ENCODE data around the gene CD300H. TPM values are rescaled to one million over a fixed set of nuclear protein-coding genes. Genes with fewer than 3 reads are reported as not detected.

The CD300H gene
- polyA plus RNA-seq, 3 donors = 57.9 to 148 (median 84.7) TPM

- H3K4me3 Mint-ChIP-seq = peak overlapping the region in 1 of 2 donors; percentile 11
- H3K9me3 ChIP-seq (replicated peaks in 1 of 2; ENCODE audit: control insufficient read depth in 1 of 2, insufficient read depth in 1 of 2, low read length in 2 of 2) = no peaks in the 10 kb centered on the region
- H3K27ac ChIP-seq (ENCODE audit: low read depth in 1 of 2, low read length in 2 of 2) = peak overlapping the region in 1 of 2 donors; percentile 81
- H3K27ac Mint-ChIP-seq = peak overlapping the region in 6 of 7 donors; percentile 27 to 93 (median 86)
- peaks cover 67% of the 10 kb centered on the region for H3K4me1 Mint-ChIP-seq
- no peak for DNase-seq
- H3K27me3 ChIP-seq (ENCODE audit: control insufficient read depth in 2 of 2, insufficient read depth in 2 of 2, low read length in 2 of 2) = no peaks in the 10 kb centered on the region
- intact Hi-C loops (cut with micrococcal nuclease) = loop anchor here in 1 of 2 donors (5.0 kb wide), 1 partner anchor 35 kb away; no protein-coding TSS in a partner anchor
- H4K20me1 ChIP-seq (ENCODE audit: insufficient read depth, low read length) = peaks cover 71% of the 10 kb centered on the region
- H3K4me3 ChIP-seq (replicated peaks in 1 of 3; ENCODE audit: low read depth in 2 of 3, low read length in 3 of 3) = peak overlapping the region in 1 of 3 experiments; percentile 46
- no peak overlapping the region for H3K4me2 ChIP-seq (replicated peaks; ENCODE audit: extremely low read depth, low read length, poor library complexity, severe bottlenecking)
- H3K79me2 ChIP-seq (ENCODE audit: insufficient read depth, low read length) = peaks cover 12% of the 10 kb centered on the region
- peaks cover 13 to 52% of the 10 kb centered on the region in 2 donors for H3K36me3 Mint-ChIP-seq
- peaks cover 64 to 77% of the 10 kb centered on the region in 2 donors for H3K4me1 ChIP-seq (ENCODE audit: control insufficient read depth in 1 of 2, insufficient read depth in 2 of 2, low read length in 2 of 2)
- H3K9ac ChIP-seq (ENCODE audit: insufficient read depth, low read length, poor library complexity, severe bottlenecking) = no peak overlapping the region
- TF ChIP-seq, protein P1, sequence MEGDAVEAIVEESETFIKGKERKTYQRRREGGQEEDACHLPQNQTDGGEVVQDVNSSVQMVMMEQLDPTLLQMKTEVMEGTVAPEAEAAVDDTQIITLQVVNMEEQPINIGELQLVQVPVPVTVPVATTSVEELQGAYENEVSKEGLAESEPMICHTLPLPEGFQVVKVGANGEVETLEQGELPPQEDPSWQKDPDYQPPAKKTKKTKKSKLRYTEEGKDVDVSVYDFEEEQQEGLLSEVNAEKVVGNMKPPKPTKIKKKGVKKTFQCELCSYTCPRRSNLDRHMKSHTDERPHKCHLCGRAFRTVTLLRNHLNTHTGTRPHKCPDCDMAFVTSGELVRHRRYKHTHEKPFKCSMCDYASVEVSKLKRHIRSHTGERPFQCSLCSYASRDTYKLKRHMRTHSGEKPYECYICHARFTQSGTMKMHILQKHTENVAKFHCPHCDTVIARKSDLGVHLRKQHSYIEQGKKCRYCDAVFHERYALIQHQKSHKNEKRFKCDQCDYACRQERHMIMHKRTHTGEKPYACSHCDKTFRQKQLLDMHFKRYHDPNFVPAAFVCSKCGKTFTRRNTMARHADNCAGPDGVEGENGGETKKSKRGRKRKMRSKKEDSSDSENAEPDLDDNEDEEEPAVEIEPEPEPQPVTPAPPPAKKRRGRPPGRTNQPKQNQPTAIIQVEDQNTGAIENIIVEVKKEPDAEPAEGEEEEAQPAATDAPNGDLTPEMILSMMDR (IDR thresholded peaks at IDR 0.05) = no peak
- WGBS (ENCODE audit: insufficient coverage) = 95% methylated on average over 2 of the region's 6 CpGs
- peaks cover 52 to 70% of the 10 kb centered on the region in 2 donors for H3K36me3 ChIP-seq (replicated peaks in 1 of 2; ENCODE audit: control insufficient read depth in 1 of 2, insufficient read depth in 2 of 2, low read length in 2 of 2)
- H2AFZ ChIP-seq (ENCODE audit: insufficient read depth, low read depth, low read length, poor library complexity, severe bottlenecking) = no peak overlapping the region
- H3K9me3 Mint-ChIP-seq = peaks cover 0 to 10% (median 3%) of the 10 kb centered on the region in 7 donors
- H3K27me3 Mint-ChIP-seq (ENCODE audit: low read depth in 3 of 3) = peaks cover 4 to 7% (median 6%) of the 10 kb centered on the region in 3 donors
Measured at GRCh38 chr17:74612046-74612445, 44.7 kb upstream of the CD300H start.

GRCh38 chr17:74610108-74610507, 42.8 kb upstream of the CD300H start:
- TF ChIP-seq, protein P1 (IDR thresholded peaks at IDR 0.05) = no peak
- no peak overlapping the region for H3K4me2 ChIP-seq (replicated peaks; ENCODE audit: extremely low read depth, low read length, poor library complexity, severe bottlenecking)
- no peak overlapping the region for H3K4me3 Mint-ChIP-seq
- H2AFZ ChIP-seq (ENCODE audit: insufficient read depth, low read depth, low read length, poor library complexity, severe bottlenecking) = no peak overlapping the region
- H3K79me2 ChIP-seq (ENCODE audit: insufficient read depth, low read length) = no peaks in the 10 kb centered on the region
- H3K36me3 Mint-ChIP-seq = peaks cover 28 to 42% of the 10 kb centered on the region in 2 donors
- DNase-seq = no peak
- H4K20me1 ChIP-seq (ENCODE audit: insufficient read depth, low read length) = peaks cover 52% of the 10 kb centered on the region
- peaks cover 67% of the 10 kb centered on the region for H3K4me1 Mint-ChIP-seq
- peaks cover 33 to 56% of the 10 kb centered on the region in 2 donors for H3K36me3 ChIP-seq (replicated peaks in 1 of 2; ENCODE audit: control insufficient read depth in 1 of 2, insufficient read depth in 2 of 2, low read length in 2 of 2)
- no peak overlapping the region for H3K27ac ChIP-seq (ENCODE audit: low read depth in 1 of 2, low read length in 2 of 2)
- no peak overlapping the region for H3K4me3 ChIP-seq (replicated peaks in 1 of 3; ENCODE audit: low read depth in 2 of 3, low read length in 3 of 3)
- H3K27me3 Mint-ChIP-seq (ENCODE audit: low read depth in 3 of 3) = peaks cover under 1 to 7% (median 1%) of the 10 kb centered on the region in 3 donors
- intact Hi-C loops (cut with micrococcal nuclease) = loop anchor here in 1 of 2 donors (5.0 kb wide), 1 partner anchor 37 kb away; no protein-coding TSS in a partner anchor
- H3K27me3 ChIP-seq (ENCODE audit: control insufficient read depth in 2 of 2, insufficient read depth in 2 of 2, low read length in 2 of 2) = no peaks in the 10 kb centered on the region
- H3K9ac ChIP-seq (ENCODE audit: insufficient read depth, low read length, poor library complexity, severe bottlenecking) = no peak overlapping the region
- peaks cover 64 to 77% of the 10 kb centered on the region in 2 donors for H3K4me1 ChIP-seq (ENCODE audit: control insufficient read depth in 1 of 2, insufficient read depth in 2 of 2, low read length in 2 of 2)
- no peak overlapping the region for H3K27ac Mint-ChIP-seq
- H3K9me3 Mint-ChIP-seq = peaks cover 0 to 6% (median 3%) of the 10 kb centered on the region in 7 donors
- no peaks in the 10 kb centered on the region for H3K9me3 ChIP-seq (replicated peaks in 1 of 2; ENCODE audit: control insufficient read depth in 1 of 2, insufficient read depth in 1 of 2, low read length in 2 of 2)
- 32% methylated on average over 2 of the region's 2 CpGs for WGBS (ENCODE audit: insufficient coverage)
